ENCODE data around the gene PRXL2A. TPM values are rescaled to one million over a fixed set of nuclear protein-coding genes. Genes with fewer than 3 reads are reported as not detected.

The PRXL2A gene
- total and polyA plus RNA-seq, 10 donors: 12.4 to 20.7 (median 16.0) TPM

DNA sequence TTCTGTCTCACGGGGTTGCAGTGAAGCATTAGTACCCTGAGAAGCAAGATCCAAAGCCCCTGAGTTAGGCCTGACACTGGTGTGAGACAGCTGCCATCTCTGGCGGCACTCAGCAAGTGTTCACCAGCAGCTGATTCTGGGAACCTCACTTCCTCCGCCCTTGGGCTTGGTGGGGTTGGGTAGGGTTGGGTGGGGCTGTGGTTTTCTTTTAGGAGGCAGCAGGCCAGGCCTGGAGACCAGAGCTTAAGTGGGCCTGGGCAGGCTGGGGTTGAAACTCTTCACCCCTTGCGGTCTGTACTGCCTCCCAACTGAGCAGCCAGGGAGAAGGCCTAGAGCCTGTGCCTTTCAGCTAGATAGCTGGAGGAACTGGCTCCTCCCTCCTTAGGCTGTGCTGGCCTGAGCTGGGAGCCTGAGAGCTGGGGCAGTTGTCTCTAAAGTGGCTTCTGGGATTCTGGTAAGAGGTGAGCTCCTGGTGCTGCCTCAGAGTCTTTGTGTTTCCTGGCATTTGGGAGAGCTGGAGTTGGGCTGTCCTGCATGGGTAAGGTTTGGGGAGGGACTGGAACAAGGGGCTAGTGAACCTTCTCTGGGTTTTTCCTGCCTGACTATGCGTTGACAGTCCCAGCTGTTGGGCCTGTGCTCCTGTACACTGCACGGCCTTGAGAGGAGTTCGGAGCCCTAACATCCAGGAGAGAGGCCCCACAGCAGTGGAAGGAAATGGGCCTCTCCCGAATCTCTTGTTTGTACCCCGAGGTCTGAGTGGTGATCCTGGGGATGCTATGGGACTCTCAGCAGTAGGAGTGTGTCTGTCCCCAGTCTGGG lies 50.9 kb downstream of the PRXL2A start:
- Histone ChIP-seq H3K4me3 (peak overlapping the region in 6 of 8 donors; percentile 0 to 87 (median 16)), H3K27ac (peak overlapping the region; percentile 79 to 99 (median 88)), H3K4me1 (peaks cover 84 to 94% (median 91%) of the 10 kb centered on the region in 6 donors), H3K9me3 (no peaks in the 10 kb centered on the region), H3K27me3 (replicated peaks in 1 of 7) (no peaks in the 10 kb centered on the region), H3K36me3 (peaks cover 0 to 26% (median 0%) of the 10 kb centered on the region in 6 donors)
- intact Hi-C loops (cut with DNase I; ENCODE audit: low total_unique reads): no loop called here
- TF ChIP-seq, protein P1, sequence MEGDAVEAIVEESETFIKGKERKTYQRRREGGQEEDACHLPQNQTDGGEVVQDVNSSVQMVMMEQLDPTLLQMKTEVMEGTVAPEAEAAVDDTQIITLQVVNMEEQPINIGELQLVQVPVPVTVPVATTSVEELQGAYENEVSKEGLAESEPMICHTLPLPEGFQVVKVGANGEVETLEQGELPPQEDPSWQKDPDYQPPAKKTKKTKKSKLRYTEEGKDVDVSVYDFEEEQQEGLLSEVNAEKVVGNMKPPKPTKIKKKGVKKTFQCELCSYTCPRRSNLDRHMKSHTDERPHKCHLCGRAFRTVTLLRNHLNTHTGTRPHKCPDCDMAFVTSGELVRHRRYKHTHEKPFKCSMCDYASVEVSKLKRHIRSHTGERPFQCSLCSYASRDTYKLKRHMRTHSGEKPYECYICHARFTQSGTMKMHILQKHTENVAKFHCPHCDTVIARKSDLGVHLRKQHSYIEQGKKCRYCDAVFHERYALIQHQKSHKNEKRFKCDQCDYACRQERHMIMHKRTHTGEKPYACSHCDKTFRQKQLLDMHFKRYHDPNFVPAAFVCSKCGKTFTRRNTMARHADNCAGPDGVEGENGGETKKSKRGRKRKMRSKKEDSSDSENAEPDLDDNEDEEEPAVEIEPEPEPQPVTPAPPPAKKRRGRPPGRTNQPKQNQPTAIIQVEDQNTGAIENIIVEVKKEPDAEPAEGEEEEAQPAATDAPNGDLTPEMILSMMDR (IDR thresholded peaks at IDR 0.05 in 8 of 11, conservative IDR thresholded peaks at IDR 0.05 in 3 of 11): peak in 4 of 11 experiments; percentile 15 to 20 (median 18)
- peak in 1 of 3 donors; percentile 33 for TF ChIP-seq POLR2A (IDR thresholded peaks at IDR 0.05)
- peak; percentile 69 to 80 (median 79) for TF ChIP-seq POLR2AphosphoS5 (IDR thresholded peaks at IDR 0.05)
- 12 to 25% (median 23%) methylated on average over 7 to 9 of the region's 9 CpGs for WGBS, 5 donors
- peak; percentile 93 for DNase-seq

- H3K36me3 ChIP-seq: peaks cover 0 to 26% (median 0%) of the 10 kb centered on the region in 6 donors
- 43 to 64% (median 57%) methylated on average over 6 of the region's 6 CpGs for whole genome bisulfite sequencing, 5 donors
- no peaks in the 10 kb centered on the region for H3K9me3 ChIP-seq
- H3K4me3 ChIP-seq: peak overlapping the region in 4 of 8 donors; percentile 5 to 87 (median 6)
- H3K4me1 ChIP-seq: peaks cover 93 to 100% (median 100%) of the 10 kb centered on the region in 6 donors
- intact Hi-C loops (cut with DNase I; ENCODE audit: low total_unique reads): loop anchor here (5.0 kb wide), 1 partner anchor 42 kb away; no protein-coding TSS in a partner anchor
- H3K27ac ChIP-seq: peak overlapping the region; percentile 79 to 99 (median 88)
- no peaks in the 10 kb centered on the region for H3K27me3 ChIP-seq (replicated peaks in 1 of 7)
- DNase-seq: no peak
- peak in 1 of 3 donors; percentile 16 for TF ChIP-seq POLR2AphosphoS5 (IDR thresholded peaks at IDR 0.05)
- TF ChIP-seq, protein P1 (IDR thresholded peaks at IDR 0.05 in 8 of 11, conservative IDR thresholded peaks at IDR 0.05 in 3 of 11): no peak
These were observed 52.3 kb downstream of the PRXL2A start for GRCh38 chr10:80460399-80461207.

DNA sequence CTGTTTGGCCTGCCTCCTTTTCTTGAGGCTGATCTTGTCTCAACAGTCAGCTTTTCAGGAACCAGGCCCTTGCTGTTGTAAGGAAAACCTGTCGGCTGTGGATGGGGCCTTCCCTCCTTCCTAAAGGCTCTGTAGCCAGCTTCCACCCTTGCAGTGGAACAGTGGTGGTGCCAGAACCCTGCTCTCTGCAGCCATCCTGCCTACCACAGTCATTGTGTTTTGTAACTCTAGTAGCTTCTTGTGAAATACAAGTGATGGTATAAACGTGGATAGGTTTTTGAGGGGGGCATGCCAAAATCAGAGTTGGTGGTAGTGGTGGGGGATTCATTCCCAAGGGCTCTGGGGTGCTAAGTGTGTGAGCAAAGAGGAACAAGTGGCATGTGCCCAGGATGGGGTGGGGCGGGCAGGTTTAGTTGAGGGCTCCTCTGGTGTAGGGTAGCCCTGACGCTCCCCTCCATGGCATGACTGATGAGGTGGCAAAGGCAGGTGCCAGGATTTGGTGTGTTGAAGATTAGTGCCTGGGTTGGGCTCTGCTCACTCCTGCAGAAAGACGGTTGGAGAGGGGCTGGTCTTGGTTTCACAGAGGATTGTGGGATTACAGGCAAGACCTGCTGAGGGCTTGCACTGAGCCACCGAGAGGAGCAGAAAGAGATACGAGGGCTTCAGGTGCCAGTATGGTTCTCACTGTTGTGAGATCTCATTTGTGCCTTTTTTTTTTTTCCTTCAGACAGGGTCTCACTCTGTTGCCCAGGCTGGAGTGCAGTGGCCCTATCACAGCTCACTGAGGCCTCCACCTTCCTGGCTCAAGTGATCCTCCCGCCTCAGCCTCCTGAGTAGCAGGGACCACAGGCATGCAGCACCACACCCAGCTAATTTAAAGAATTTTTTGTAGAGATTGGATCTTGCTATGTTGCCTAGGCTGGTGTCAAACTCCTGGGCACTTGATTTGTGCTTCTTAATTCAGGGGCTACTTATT lies 53.1 kb downstream of the PRXL2A start:
- peak overlapping the region in 4 of 8 donors; percentile 2 to 87 (median 6) for H3K4me3 ChIP-seq
- no peaks in the 10 kb centered on the region for H3K27me3 ChIP-seq (replicated peaks in 1 of 7)
- 48 to 60% (median 57%) methylated on average over 8 of the region's 8 CpGs for WGBS, 5 donors
- H3K4me1 ChIP-seq: peaks cover 92 to 100% (median 100%) of the 10 kb centered on the region in 6 donors
- DNase-seq: no peak
- H3K36me3 ChIP-seq: peaks cover 0 to 26% (median 0%) of the 10 kb centered on the region in 6 donors
- H3K27ac ChIP-seq: peak overlapping the region in 7 of 8 donors; percentile 61 to 99 (median 92)
- no peaks in the 10 kb centered on the region for H3K9me3 ChIP-seq
- no peak for TF ChIP-seq POLR2A (IDR thresholded peaks at IDR 0.05)
- no peak for TF ChIP-seq POLR2AphosphoS5 (IDR thresholded peaks at IDR 0.05)
- intact Hi-C loops (cut with DNase I; ENCODE audit: low total_unique reads): loop anchor here (5.0 kb wide), 1 partner anchor 41 kb away; no protein-coding TSS in a partner anchor

All from spleen (tissue), 11 donors.